Endothelial cell of umbilical vein (primary cell): ENCODE measurements around the gene RIPPLY1. TPM values are rescaled to one million over a fixed set of nuclear protein-coding genes. Genes with fewer than 3 reads are reported as not detected.

Experiments used
- BruUV-seq: library from RNA; stranded (reverse); fragments of 400-500 nt; replicated peaks from 2 replicates; lab custom pipeline; 2021; lab: Mats Ljungman, UMichigan
- CTCF ChIA-PET: fragments of 300-600, 350-600 bp; sonication (Branson Sonifier 250); formaldehyde crosslinking; loops from one replicate; lab custom pipeline; 2021; ENCODE audit warnings: antibody characterized with exemption, inconsistent platforms; lab: Charles Lee
- POLR2A ChIA-PET: fragments of 300-600, 350-600 bp; sonication (Branson Sonifier 250); formaldehyde crosslinking; loops from one replicate; lab custom pipeline; 2021; ENCODE audit warnings: antibody characterized with exemption, inconsistent platforms; lab: Charles Lee
- DNase-seq: peaks from one replicate; pipeline ENCODE4 v3.0.0-alpha.2; 2011; ENCODE audit warnings: low read depth, low spot score
- FAIRE-seq: peaks from 2 replicates; lab custom pipeline; 2011; peaks lifted over from hg19 to GRCh38; lab: Jason Lieb, UNC
- H2AFZ ChIP-seq: 2 replicates; pipeline ENCODE4 v1.6.0; 2012; ENCODE audit warnings: low read depth, low read length, control low read depth, inconsistent platforms
- H3K27ac ChIP-seq: 2 replicates; pipeline ENCODE4 v1.5.1; 2011; ENCODE audit warnings: low read depth, mild to moderate bottlenecking, control low read depth, low read length, moderate library complexity; ENCODE audit not compliant: insufficient read depth
- H3K27me3 ChIP-seq, 2 experiments: 2 replicates each; pipeline versions ENCODE4 v1.6.0 to v1.6.1; 2011; ENCODE audit warnings: low read length in 2 of 2, mixed read lengths in 1 of 2; ENCODE audit not compliant: control insufficient read depth in 2 of 2, insufficient read depth in 2 of 2
- H3K36me3 ChIP-seq, 2 experiments: 2 replicates in 1 of 2; 3 replicates in 1 of 2; pipeline ENCODE4 v1.5.1; 2011; ENCODE audit warnings: low read length in 2 of 2, mild to moderate bottlenecking in 1 of 2, moderate library complexity in 1 of 2; ENCODE audit not compliant: control insufficient read depth in 2 of 2, insufficient read depth in 2 of 2; ENCODE audit errors: extremely low read depth in 1 of 2
- H3K4me1 ChIP-seq: 3 replicates; pipeline ENCODE4 v1.5.1; 2011; ENCODE audit warnings: mild to moderate bottlenecking, low read length; ENCODE audit not compliant: control insufficient read depth, insufficient read depth; ENCODE audit errors: extremely low read depth
- H3K4me2 ChIP-seq: 2 replicates; pipeline ENCODE4 v1.6.1; 2011; ENCODE audit warnings: low read length, control low read depth, mixed read lengths; ENCODE audit not compliant: insufficient read depth
- H3K4me3 ChIP-seq, 3 experiments: fragments of 200-600 bp in 1 of 3; sonication (generic), shearing (Covaris generic) in 1 of 3; replicated peaks in 1 of 3; 2 replicates each; pipeline ENCODE4 v1.5.1; 2011 to 2016; ENCODE audit warnings: control low read depth in 3 of 3, low read length in 3 of 3, mild to moderate bottlenecking in 2 of 3, inconsistent platforms in 1 of 3, low read depth in 1 of 3, moderate library complexity in 1 of 3; ENCODE audit not compliant: insufficient read depth in 1 of 3
- H3K79me2 ChIP-seq: 2 replicates; pipeline ENCODE4 v1.6.0; 2012; ENCODE audit warnings: low read length, inconsistent platforms; ENCODE audit not compliant: control insufficient read depth, insufficient read depth
- H3K9ac ChIP-seq: replicated peaks from 2 replicates; pipeline ENCODE3; 2011; ENCODE audit warnings: low read length, control low read depth; ENCODE audit not compliant: insufficient read depth; ENCODE audit errors: extremely low read depth
- H3K9me1 ChIP-seq: replicated peaks from 3 replicates; pipeline ENCODE4 v1.6.0; 2011; ENCODE audit warnings: mild to moderate bottlenecking, low read length; ENCODE audit not compliant: control insufficient read depth, insufficient read depth; ENCODE audit errors: extremely low read depth
- H3K9me3 ChIP-seq: replicated peaks from 2 replicates; pipeline ENCODE4 v1.5.1; 2012; ENCODE audit warnings: low read length, inconsistent platforms; ENCODE audit not compliant: control insufficient read depth, insufficient read depth
- H4K20me1 ChIP-seq: replicated peaks from 2 replicates; pipeline ENCODE3; 2011; ENCODE audit warnings: mild to moderate bottlenecking, low read length; ENCODE audit not compliant: control insufficient read depth, insufficient read depth; ENCODE audit errors: extremely low read depth
- MAX ChIP-seq: IDR thresholded peaks from 2 replicates; pipeline ENCODE4 v1.6.1; 2011; ENCODE audit not compliant: insufficient read depth, insufficient read length
- MYC ChIP-seq: IDR thresholded peaks from one replicate; pipeline ENCODE4 v1.6.1; 2011; ENCODE audit warnings: mild to moderate bottlenecking, low read depth, low read length
- POLR2A ChIP-seq: IDR thresholded peaks from 2 replicates; pipeline ENCODE4 v1.6.1; 2012; ENCODE audit warnings: low read depth, mild to moderate bottlenecking, control low read depth, low read length
- POLR2AphosphoS5 ChIP-seq: IDR thresholded peaks from 2 replicates; pipeline ENCODE4 v1.6.1; 2012; ENCODE audit warnings: low read depth, mild to moderate bottlenecking, control low read depth, low read length, moderate library complexity; ENCODE audit not compliant: insufficient read depth
- dilution Hi-C: fragments of 300-500 bp; cut with MboI; formaldehyde crosslinking; loops from one replicate; pipeline ENCODE4 v1.15.0; 2019; ENCODE audit warnings: low sequenced_read_pairs; ENCODE audit not compliant: extremely low pct_ligation_motif_present
- intact Hi-C: fragments of 100-400 bp; cut with micrococcal nuclease; formaldehyde crosslinking; loops from one replicate; pipeline ENCODE4 v1.10.0; 2022
- polyA plus RNA-seq, 4 experiments: library from polyadenylated mRNA; depleted of rRNA in 3 of 4; stranded (reverse) in 3 of 4; unstranded in 1 of 4; fragments of >200 nt; gene quantifications; 2 replicates each; pipeline versions ENCODE4 v1.2.1 to v1.2.3, GENCODE V29; 2011 to 2012; ENCODE audit warnings: missing spikeins in 1 of 4
- total RNA-seq: library from RNA; stranded (reverse); gene quantifications from 2 replicates; pipeline ENCODE4 v1.2.3, GENCODE V29; 2021
- TF ChIP-seq, protein P1 (sequence below), 2 donors: IDR thresholded peaks; 1 replicate in 1 of 2; 2 replicates in 1 of 2; pipeline ENCODE4 v1.5.1; 2011; ENCODE audit warnings: low read length in 2 of 2, mild to moderate bottlenecking in 2 of 2, moderate library complexity in 2 of 2, control low read depth in 1 of 2, inconsistent platforms in 1 of 2, low read depth in 1 of 2; ENCODE audit not compliant: insufficient read depth in 1 of 2; ENCODE audit errors: extremely low read depth in 1 of 2

The RIPPLY1 gene
- total and polyA plus RNA-seq, 2 donors (not counting 3 experiments of a cell fraction or from before 2014, with no cell fraction given): not detected

GRCh38 chrX:106905064-106905708 lies 2.0 kb upstream of the RIPPLY1 start:
- intact Hi-C loops: no loop called here
- CTCF ChIA-PET: interaction anchor here (1.4 to 2.1 kb wide), 3 partner anchors 8 to 12 kb away, joined by 4 read pairs; no protein-coding TSS in a partner anchor
- TF ChIP-seq, protein P1, sequence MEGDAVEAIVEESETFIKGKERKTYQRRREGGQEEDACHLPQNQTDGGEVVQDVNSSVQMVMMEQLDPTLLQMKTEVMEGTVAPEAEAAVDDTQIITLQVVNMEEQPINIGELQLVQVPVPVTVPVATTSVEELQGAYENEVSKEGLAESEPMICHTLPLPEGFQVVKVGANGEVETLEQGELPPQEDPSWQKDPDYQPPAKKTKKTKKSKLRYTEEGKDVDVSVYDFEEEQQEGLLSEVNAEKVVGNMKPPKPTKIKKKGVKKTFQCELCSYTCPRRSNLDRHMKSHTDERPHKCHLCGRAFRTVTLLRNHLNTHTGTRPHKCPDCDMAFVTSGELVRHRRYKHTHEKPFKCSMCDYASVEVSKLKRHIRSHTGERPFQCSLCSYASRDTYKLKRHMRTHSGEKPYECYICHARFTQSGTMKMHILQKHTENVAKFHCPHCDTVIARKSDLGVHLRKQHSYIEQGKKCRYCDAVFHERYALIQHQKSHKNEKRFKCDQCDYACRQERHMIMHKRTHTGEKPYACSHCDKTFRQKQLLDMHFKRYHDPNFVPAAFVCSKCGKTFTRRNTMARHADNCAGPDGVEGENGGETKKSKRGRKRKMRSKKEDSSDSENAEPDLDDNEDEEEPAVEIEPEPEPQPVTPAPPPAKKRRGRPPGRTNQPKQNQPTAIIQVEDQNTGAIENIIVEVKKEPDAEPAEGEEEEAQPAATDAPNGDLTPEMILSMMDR (IDR thresholded peaks at IDR 0.05; ENCODE audit: extremely low read depth in 1 of 2, insufficient read depth in 1 of 2, low read depth in 1 of 2, low read length in 2 of 2): no peak
- TF ChIP-seq MAX (no peak), POLR2AphosphoS5 (no peak), POLR2A (no peak), MYC (no peak)

More at GRCh38 chrX:106905064-106905708, 2.0 kb upstream of the RIPPLY1 start:
- Histone ChIP-seq H3K27ac (no peak overlapping the region), H2AFZ (no peak overlapping the region), H3K27me3 (no peaks in the 10 kb centered on the region), H3K36me3 (no peaks in the 10 kb centered on the region), H3K9me3 (no peaks in the 10 kb centered on the region), H3K9ac (no peak overlapping the region), H3K4me3 (no peak overlapping the region), H4K20me1 (no peaks in the 10 kb centered on the region), H3K9me1 (no peaks in the 10 kb centered on the region), H3K4me1 (no peaks in the 10 kb centered on the region), H3K79me2 (no peaks in the 10 kb centered on the region), H3K4me2 (no peak overlapping the region)
- FAIRE-seq (no peak), DNase-seq (no peak)
- dilution Hi-C loops: no loop called here
- BruUV-seq: no TSS peak
- POLR2A ChIA-PET: no interaction called here
